ENCODE measurements around the gene PCBP3.

- TF ChIP-seq CTCF (optimal IDR thresholded peaks at IDR 0.05 in 1 of 3, IDR thresholded peaks at IDR 0.05 in 1 of 3, conservative IDR thresholded peaks at IDR 0.05 in 1 of 3; ENCODE audit: extremely low read depth in 1 of 3, insufficient read depth in 2 of 3, low read length in 3 of 3) (no peak), EZH2 (IDR thresholded peaks at IDR 0.05; ENCODE audit: low read length) (no peak)
Measured at GRCh38 chr21:45845063-45845769, 201.7 kb downstream of the PCBP3 start.
